ENCODE measurements around the gene HEATR5A. TPM values are rescaled to one million over a fixed set of nuclear protein-coding genes. Genes with fewer than 3 reads are reported as not detected.
A peak's percentile ranks its signal among the peaks of the same experiment; 100 is the strongest.

The HEATR5A gene
- total and polyA plus RNA-seq, 9 of the 15 experiments (the other 6 are each of a cell fraction or from before 2014, with no cell fraction given): 8.0 to 50.9 (median 23.0) TPM

GRCh38 chr14:31410048-31410650, 10.2 kb downstream of the HEATR5A start:
- 71% methylated on average over 3 of the region's 3 CpGs for WGBS (ENCODE audit: insufficient coverage, low coverage, missing lambda C conversion rate)
- Histone ChIP-seq H3K4me2 (ENCODE audit: insufficient read depth, low read length) (no peak overlapping the region), H3K27ac (ENCODE audit: extremely low read depth, low read depth, low read length) (no peak overlapping the region; the same call in 2 of the 3 replicates), H3K4me1 (replicated peaks in 1 of 2; ENCODE audit: control insufficient read depth in 2 of 2, insufficient read depth in 2 of 2, low read length in 2 of 2) (peaks cover 0 to 3% of the 10 kb centered on the region in 2 experiments; a peak in 3 of 5 replicates), H2AFZ (ENCODE audit: low read depth, low read length) (no peak overlapping the region), H3K79me2 (ENCODE audit: control insufficient read depth, insufficient read depth, low read length) (peaks cover 25% of the 10 kb centered on the region), H3K9ac (ENCODE audit: insufficient read depth in 1 of 2, low read depth in 2 of 2, low read length in 2 of 2) (no peak overlapping the region), H3K4me3 (no peak overlapping the region), H4K20me1 (replicated peaks; ENCODE audit: control insufficient read depth, insufficient read depth, low read length) (no peaks in the 10 kb centered on the region; the same call in 1 of the 2 replicates), H3K27me3 (ENCODE audit: control insufficient read depth in 2 of 2, insufficient read depth in 2 of 2, low read length in 2 of 2) (no peaks in the 10 kb centered on the region), H3K9me1 (ENCODE audit: control insufficient read depth, insufficient read depth, low read length) (no peaks in the 10 kb centered on the region), H3K36me3 (ENCODE audit: control insufficient read depth, insufficient read depth, low read length) (no peaks in the 10 kb centered on the region), H3K9me3 (replicated peaks; ENCODE audit: control insufficient read depth, insufficient read depth, low read depth, low read length) (no peaks in the 10 kb centered on the region)
- FAIRE-seq (no peak), ATAC-seq (0 out of 3 replicates have a peak, but pooled peaks have one; percentile 26), DNase-seq (ENCODE audit: extremely low read depth in 1 of 4, low spot score in 3 of 4) (no peak)
- intact Hi-C loops (cut with micrococcal nuclease) (no loop called here), in situ Hi-C loops (cut with MboI) (no loop called here)
- no TSS peak for BruUV-seq (replicated peaks)
- TF ChIP-seq ZNF140 (CRISPR knock-in tag; IDR thresholded peaks at IDR 0.05) (no peak), CREB3L1 (IDR thresholded peaks at IDR 0.05; ENCODE audit: borderline replicate concordance, low read depth) (no peak), NR2C2 (CRISPR knock-in tag; IDR thresholded peaks at IDR 0.05) (no peak), NR2C2 (tag; IDR thresholded peaks at IDR 0.05) (no peak), KLF16 (IDR thresholded peaks at IDR 0.05) (no peak), REST (IDR thresholded peaks at IDR 0.05; ENCODE audit: borderline replicate concordance) (0 out of 2 replicates have a peak, but pooled peaks have one; percentile 8), REST (CRISPR knock-in tag; IDR thresholded peaks at IDR 0.05; ENCODE audit: low read depth) (no peak), RUNX1 (IDR thresholded peaks at IDR 0.05; ENCODE audit: low read depth) (no peak), MEIS2 (IDR thresholded peaks at IDR 0.05; ENCODE audit: partially characterized antibody) (peak; percentile 5), SPI1 (IDR thresholded peaks at IDR 0.05; ENCODE audit: borderline replicate concordance, low read depth, low read length) (peak; percentile 66)
- POLR2A ChIA-PET: interaction anchor here (1.6 kb wide), 1 partner anchor 11 kb away, joined by 4 read pairs; the partner anchor contains the start of gene HEATR5A
- CTCF ChIA-PET (ENCODE audit: low intra/inter-chr PET ratio): no interaction called here
